Measurements from ENCODE around the gene RFX3. TPM values are rescaled to one million over a fixed set of nuclear protein-coding genes. Genes with fewer than 3 reads are reported as not detected.

RFX3 gene
- total and polyA plus RNA-seq, 2 experiments from 2014 or later = 5.8 to 7.9 TPM

GRCh38 chr9:3507395-3508077 lies 18.3 kb downstream of the RFX3 start:
- WGBS (ENCODE audit: low lambda C conversion rate, missing lambda C conversion rate) = 90% methylated on average over 6 of the region's 6 CpGs
- Histone ChIP-seq H3K79me2 (peaks cover 3% of the 10 kb centered on the region), H3K27ac (no peak overlapping the region), H4K20me1 (ENCODE audit: insufficient read depth, poor library complexity, severe bottlenecking) (no peaks in the 10 kb centered on the region), H3K4me1 (ENCODE audit: insufficient read depth) (no peaks in the 10 kb centered on the region), H3K27me3 (no peaks in the 10 kb centered on the region), H3K9me2 (replicated peaks; ENCODE audit: insufficient read depth) (no peaks in the 10 kb centered on the region), H3K4me2 (no peak overlapping the region), H3K4me3 (no peak overlapping the region), H2AFZ (no peak overlapping the region), H3K9me3 (ENCODE audit: low read depth) (no peaks in the 10 kb centered on the region), H3K36me3 (replicated peaks; ENCODE audit: insufficient read depth, low read depth) (no peaks in the 10 kb centered on the region)
- no peak for TF ChIP-seq EZH2phosphoT487 (IDR thresholded peaks at IDR 0.05; ENCODE audit: low read depth, severe bottlenecking, unreplicated experiment)
- TF ChIP-seq CTCF (IDR thresholded peaks at IDR 0.05; ENCODE audit: poor library complexity) = no peak
- no peak for TF ChIP-seq EZH2 (IDR thresholded peaks at IDR 0.05; ENCODE audit: borderline replicate concordance)
- DNase-seq (ENCODE audit: low spot score) = no peak

GRCh38 chr9:3506164-3506563 lies 19.6 kb downstream of the RFX3 start:
- no peak overlapping the region for H3K4me2 ChIP-seq

GRCh38 chr9:3502560-3503398 lies 23.0 kb downstream of the RFX3 start:
- WGBS (ENCODE audit: low lambda C conversion rate, missing lambda C conversion rate) = 89% methylated on average over 6 of the region's 6 CpGs
- DNase-seq (ENCODE audit: low spot score) = no peak
- no peaks in the 10 kb centered on the region for H3K9me2 ChIP-seq (replicated peaks; ENCODE audit: insufficient read depth)
- no peaks in the 10 kb centered on the region for H3K36me3 ChIP-seq (replicated peaks; ENCODE audit: insufficient read depth, low read depth)
- no peak overlapping the region for H2AFZ ChIP-seq
- TF ChIP-seq EZH2phosphoT487 (IDR thresholded peaks at IDR 0.05; ENCODE audit: low read depth, severe bottlenecking, unreplicated experiment) (no peak), EZH2 (IDR thresholded peaks at IDR 0.05; ENCODE audit: borderline replicate concordance) (no peak), CTCF (IDR thresholded peaks at IDR 0.05; ENCODE audit: poor library complexity) (no peak)
- H3K4me1 ChIP-seq (ENCODE audit: insufficient read depth) = no peaks in the 10 kb centered on the region
- peaks cover 3% of the 10 kb centered on the region for H3K79me2 ChIP-seq
- H4K20me1 ChIP-seq (ENCODE audit: insufficient read depth, poor library complexity, severe bottlenecking) = no peaks in the 10 kb centered on the region
- H3K27ac ChIP-seq = no peak overlapping the region
- no peaks in the 10 kb centered on the region for H3K9me3 ChIP-seq (ENCODE audit: low read depth)
- no peak overlapping the region for H3K4me3 ChIP-seq
- no peak overlapping the region for H3K4me2 ChIP-seq
- no peaks in the 10 kb centered on the region for H3K27me3 ChIP-seq

More at GRCh38 chr9:3506164-3506563, 19.6 kb downstream of the RFX3 start:
- Histone ChIP-seq H3K9me2 (replicated peaks; ENCODE audit: insufficient read depth) (no peaks in the 10 kb centered on the region), H3K27me3 (no peaks in the 10 kb centered on the region), H3K4me1 (ENCODE audit: insufficient read depth) (no peaks in the 10 kb centered on the region), H2AFZ (no peak overlapping the region), H3K4me3 (no peak overlapping the region), H3K27ac (no peak overlapping the region), H3K79me2 (peaks cover 3% of the 10 kb centered on the region), H4K20me1 (ENCODE audit: insufficient read depth, poor library complexity, severe bottlenecking) (no peaks in the 10 kb centered on the region), H3K9me3 (ENCODE audit: low read depth) (no peaks in the 10 kb centered on the region), H3K36me3 (replicated peaks; ENCODE audit: insufficient read depth, low read depth) (no peaks in the 10 kb centered on the region)
- DNase-seq (ENCODE audit: low spot score) = no peak
- TF ChIP-seq CTCF (IDR thresholded peaks at IDR 0.05; ENCODE audit: poor library complexity) (no peak), EZH2 (IDR thresholded peaks at IDR 0.05; ENCODE audit: borderline replicate concordance) (no peak), EZH2phosphoT487 (IDR thresholded peaks at IDR 0.05; ENCODE audit: low read depth, severe bottlenecking, unreplicated experiment) (no peak)
- 89% methylated on average over 2 of the region's 2 CpGs for WGBS (ENCODE audit: low lambda C conversion rate, missing lambda C conversion rate)
